Smooth muscle cell (in vitro differentiated cells): Measurements from ENCODE around the gene QDPR. TPM values are rescaled to one million over a fixed set of nuclear protein-coding genes. Genes with fewer than 3 reads are reported as not detected.

Experiments used
- DNase-seq: peaks from one replicate; lab custom pipeline; 2025; ENCODE audit not compliant: unreplicated experiment; lab: John Stamatoyannopoulos, UW
- H2AFZ ChIP-seq: fragments of 200-600 bp; sonication (generic); 2 replicates; pipeline ENCODE4 v1.6.0; 2016; ENCODE audit warnings: antibody characterized with exemption, low read depth, mild to moderate bottlenecking
- H3F3A ChIP-seq: fragments of 200-600 bp; sonication (generic); 2 replicates; pipeline ENCODE4 v1.6.0; 2017; ENCODE audit warnings: antibody characterized with exemption, low read depth
- H3K27ac ChIP-seq: fragments of 200-600 bp; sonication (generic); 2 replicates; pipeline ENCODE4 v1.5.1; 2016; ENCODE audit warnings: low read depth, mild to moderate bottlenecking
- H3K27me3 ChIP-seq: fragments of 200-600 bp; sonication (generic); 2 replicates; pipeline ENCODE4 v1.6.1; 2016; ENCODE audit warnings: low read depth, mild to moderate bottlenecking
- H3K36me3 ChIP-seq: fragments of 200-600 bp; sonication (generic); 2 replicates; pipeline ENCODE4 v1.5.1; 2016; ENCODE audit warnings: low read depth
- H3K4me1 ChIP-seq: fragments of 200-600 bp; sonication (generic); 2 replicates; pipeline ENCODE4 v1.5.1; 2016; ENCODE audit warnings: low read depth
- H3K4me2 ChIP-seq: fragments of 200-600 bp; sonication (generic); 2 replicates; pipeline ENCODE4 v1.6.0; 2016; ENCODE audit warnings: mild to moderate bottlenecking
- H3K4me3 ChIP-seq: fragments of 200-600 bp; sonication (generic); 2 replicates; pipeline ENCODE4 v1.5.1; 2016; ENCODE audit warnings: mild to moderate bottlenecking
- H3K79me2 ChIP-seq: fragments of 200-600 bp; sonication (generic); 2 replicates; pipeline ENCODE4 v1.6.0; 2016; ENCODE audit warnings: low read depth, mild to moderate bottlenecking
- H3K9ac ChIP-seq: fragments of 200-600 bp; sonication (generic); 2 replicates; pipeline ENCODE4 v1.6.0; 2016; ENCODE audit warnings: low read depth
- H3K9me3 ChIP-seq: fragments of 200-600 bp; sonication (generic); replicated peaks from 2 replicates; pipeline ENCODE4 v1.5.1; 2016; ENCODE audit warnings: low read depth
- H4K20me1 ChIP-seq: fragments of 200-600 bp; sonication (generic); 2 replicates; pipeline ENCODE4 v1.6.0; 2016; ENCODE audit warnings: low read depth
- CTCF ChIP-seq: fragments of 200-600 bp; sonication (generic); IDR thresholded peaks from 2 replicates; pipeline ENCODE4 v1.5.1; 2017; ENCODE audit warnings: borderline replicate concordance, mild to moderate bottlenecking, antibody characterized with exemption; ENCODE audit not compliant: insufficient read depth, poor library complexity, severe bottlenecking
- WGBS: methylation state at CpG from one replicate; pipeline ENCODE4 v1.1.7; 2016; ENCODE audit warnings: low lambda C conversion rate; 5-methylcytosine and 5-hydroxymethylcytosine counted together
- polyA plus RNA-seq: library from polyadenylated mRNA; unstranded; fragments of >200 nt; fragmentation: Nextera tagmentation; extraction: Ambion mirVana; gene quantifications from 2 replicates; pipeline ENCODE4 v1.2.1, GENCODE V29; 2016
- total RNA-seq: library from RNA; depleted of rRNA; stranded (reverse); fragments of >200 nt; gene quantifications from 2 replicates; pipeline ENCODE4 v1.2.3, GENCODE V29; 2014

The QDPR gene
- total and polyA plus RNA-seq, 2 experiments from 2014 or later, result 27.5 to 34.8 TPM

DNA sequence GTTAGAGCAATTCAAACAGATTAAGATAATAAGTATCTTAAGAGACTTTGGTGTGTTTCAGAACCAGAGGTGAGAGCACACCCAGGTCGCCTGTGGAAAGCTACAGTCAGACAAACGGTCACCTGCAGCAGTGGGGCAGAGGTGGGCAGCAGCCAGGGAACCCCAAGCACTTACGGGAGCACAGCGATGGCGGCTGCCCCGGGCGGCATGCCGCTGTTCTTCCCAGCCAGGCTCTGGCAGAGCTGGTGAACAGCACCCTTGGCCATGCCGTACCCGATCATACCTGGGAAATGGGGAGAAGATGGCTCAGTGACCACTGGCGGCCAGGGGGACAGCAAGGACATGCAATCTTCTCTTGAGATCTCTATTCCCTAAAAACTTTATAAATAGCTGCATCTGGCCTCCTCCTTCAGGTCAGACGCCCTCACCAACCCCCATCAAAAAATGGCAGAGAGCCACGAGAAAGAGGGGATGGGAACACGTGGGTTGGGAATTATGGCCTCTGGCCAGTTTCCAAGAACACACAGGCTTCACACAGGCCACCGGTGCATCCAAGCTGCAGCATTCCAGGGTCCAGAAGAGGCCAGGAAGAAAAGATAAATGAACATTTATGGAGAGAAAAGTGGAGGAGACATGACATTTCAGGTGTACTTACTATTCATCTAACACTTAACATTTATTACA lies 19.7 kb downstream of the QDPR start:
- Histone ChIP-seq H3F3A (no peaks in the 10 kb centered on the region), H3K9ac (no peak overlapping the region), H3K4me2 (no peak overlapping the region), H2AFZ (no peak overlapping the region), H3K4me3 (no peak overlapping the region), H3K4me1 (no peaks in the 10 kb centered on the region), H3K27ac (no peak overlapping the region), H3K27me3 (no peaks in the 10 kb centered on the region), H3K79me2 (no peaks in the 10 kb centered on the region), H4K20me1 (peaks cover 8% of the 10 kb centered on the region), H3K9me3 (no peaks in the 10 kb centered on the region), H3K36me3 (peaks cover 3% of the 10 kb centered on the region)
- no peak for DNase-seq
- TF ChIP-seq CTCF, result no peak
- WGBS, result 87% methylated on average over 15 of the region's 15 CpGs

DNA sequence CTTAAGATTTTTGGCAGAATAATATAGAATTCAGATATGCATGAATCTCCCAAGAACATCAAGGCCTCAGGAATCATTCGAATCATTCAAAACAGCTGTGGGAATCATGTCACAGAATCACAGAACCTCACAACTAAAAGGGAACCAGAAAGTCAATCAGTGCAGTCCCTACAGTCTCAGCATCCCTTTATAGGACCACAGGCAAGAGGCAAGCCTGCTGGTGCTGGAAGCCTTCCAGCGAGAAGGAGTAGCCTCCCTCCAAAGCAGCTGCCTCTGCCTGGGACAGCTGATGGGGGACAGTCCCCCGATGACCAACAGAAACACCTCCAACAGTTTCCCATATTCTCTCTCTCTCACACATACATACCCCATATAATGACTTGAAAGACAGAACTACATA lies 20.7 kb downstream of the QDPR start:
- Histone ChIP-seq H3K4me2 (no peak overlapping the region), H4K20me1 (peaks cover 8% of the 10 kb centered on the region), H3K9ac (no peak overlapping the region), H3K27me3 (no peaks in the 10 kb centered on the region), H3K36me3 (peaks cover 9% of the 10 kb centered on the region), H3K4me3 (no peak overlapping the region), H2AFZ (no peak overlapping the region), H3K27ac (no peak overlapping the region), H3F3A (no peaks in the 10 kb centered on the region), H3K79me2 (no peaks in the 10 kb centered on the region), H3K4me1 (no peaks in the 10 kb centered on the region), H3K9me3 (no peaks in the 10 kb centered on the region)
- TF ChIP-seq CTCF, result no peak
- WGBS, result 95% methylated on average over 3 of the region's 3 CpGs
- no peak for DNase-seq

DNA sequence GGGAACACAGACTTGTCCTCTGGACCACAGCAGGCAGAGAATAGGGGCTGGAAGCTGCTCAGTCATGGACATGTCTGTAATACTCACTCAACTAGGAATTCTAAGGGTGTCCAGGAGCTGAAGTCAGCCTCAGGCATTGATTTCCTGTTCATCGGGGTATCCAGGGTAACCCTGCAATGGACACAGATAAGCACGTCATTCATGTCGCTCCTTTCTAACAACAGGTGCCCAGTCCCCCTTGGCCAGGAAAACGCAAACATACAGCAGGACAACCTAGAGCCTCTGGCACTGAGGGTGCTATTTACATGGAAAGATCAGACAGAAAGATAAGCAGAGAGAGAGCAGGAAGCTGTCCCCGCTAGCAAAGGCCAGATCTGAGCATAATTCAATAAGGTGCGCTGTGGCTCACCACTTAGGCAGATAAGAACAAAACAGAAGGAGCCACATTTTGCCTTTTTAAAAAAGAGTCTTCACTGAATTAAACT lies 21.3 kb downstream of the QDPR start:
- WGBS, result 55% methylated on average over 6 of the region's 6 CpGs
- peaks cover 9% of the 10 kb centered on the region for H3K36me3 ChIP-seq
- no peak for DNase-seq
- no peak overlapping the region for H3K27ac ChIP-seq
- no peak overlapping the region for H3K9ac ChIP-seq
- no peak for TF ChIP-seq CTCF
- H3K79me2 ChIP-seq, result no peaks in the 10 kb centered on the region
- no peak overlapping the region for H2AFZ ChIP-seq
- H3K9me3 ChIP-seq, result no peaks in the 10 kb centered on the region
- peaks cover 8% of the 10 kb centered on the region for H4K20me1 ChIP-seq
- H3K4me1 ChIP-seq, result no peaks in the 10 kb centered on the region
- no peak overlapping the region for H3K4me3 ChIP-seq
- H3F3A ChIP-seq, result no peaks in the 10 kb centered on the region
- no peaks in the 10 kb centered on the region for H3K27me3 ChIP-seq
- H3K4me2 ChIP-seq, result no peak overlapping the region

DNA sequence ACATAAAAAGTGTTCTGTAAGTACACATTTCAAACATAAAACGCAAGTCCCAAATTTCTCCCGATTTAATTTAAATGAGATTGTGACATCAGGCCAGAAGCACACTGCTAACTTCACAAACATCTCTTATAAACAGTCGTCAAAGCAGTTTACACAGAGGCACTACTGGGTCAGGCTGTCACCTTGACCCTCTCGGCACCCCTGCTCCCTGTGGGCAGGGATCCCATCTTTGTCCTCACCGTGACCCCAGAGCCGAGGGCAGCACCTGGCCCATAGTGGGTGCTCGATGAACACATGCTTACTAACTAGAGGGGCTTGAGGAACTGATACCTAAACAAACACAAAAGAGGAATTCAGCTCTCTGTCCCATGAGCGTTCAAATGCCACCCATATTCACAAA lies 22.2 kb downstream of the QDPR start:
- no peaks in the 10 kb centered on the region for H3K79me2 ChIP-seq
- H3K9ac ChIP-seq, result no peak overlapping the region
- peaks cover 9% of the 10 kb centered on the region for H3K36me3 ChIP-seq
- no peaks in the 10 kb centered on the region for H3K4me1 ChIP-seq
- no peak overlapping the region for H2AFZ ChIP-seq
- no peak for DNase-seq
- H3K27me3 ChIP-seq, result no peaks in the 10 kb centered on the region
- WGBS, result 95% methylated on average over 8 of the region's 8 CpGs
- H4K20me1 ChIP-seq, result peaks cover 8% of the 10 kb centered on the region
- no peak for TF ChIP-seq CTCF
- no peak overlapping the region for H3K4me2 ChIP-seq
- no peak overlapping the region for H3K4me3 ChIP-seq
- H3K27ac ChIP-seq, result no peak overlapping the region
- H3K9me3 ChIP-seq, result no peaks in the 10 kb centered on the region
- no peaks in the 10 kb centered on the region for H3F3A ChIP-seq
